ENCODE results near the gene TFPI2.

The TFPI2 gene

DNA sequence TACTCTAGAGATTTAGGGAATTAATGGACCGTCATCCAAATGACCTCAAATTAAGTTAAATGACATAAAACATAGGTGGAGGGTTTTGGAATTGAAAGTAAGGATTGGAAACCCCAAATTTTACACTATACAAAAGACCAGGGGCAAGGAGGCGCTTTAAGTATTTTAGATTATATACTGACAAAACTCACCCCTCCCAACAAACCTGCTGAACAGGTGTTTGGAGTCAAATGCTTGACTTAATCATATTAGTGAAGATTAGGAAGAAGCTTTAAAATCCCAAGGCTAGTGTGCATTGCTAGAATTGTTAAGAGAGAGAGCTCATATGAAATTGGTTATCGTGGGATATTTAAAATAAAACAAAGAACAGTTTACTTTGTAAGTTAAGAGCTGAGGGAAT lies 15.7 kb upstream of the TFPI2 start, which contains the start of gene GNGT1:
TSS of gene GNGT1 (plus strand) at position 301 of the 400 bp plus-strand sequence. CDS start 180 bp downstream, outside the sequence.
- DNase-seq (ENCODE audit: extremely low read depth, low read depth): no peak
- no peak within 1 kb of the TSS for H3K4me3 ChIP-seq (replicated peaks; ENCODE audit: low read depth, low read length)
- TF ChIP-seq, protein P1, sequence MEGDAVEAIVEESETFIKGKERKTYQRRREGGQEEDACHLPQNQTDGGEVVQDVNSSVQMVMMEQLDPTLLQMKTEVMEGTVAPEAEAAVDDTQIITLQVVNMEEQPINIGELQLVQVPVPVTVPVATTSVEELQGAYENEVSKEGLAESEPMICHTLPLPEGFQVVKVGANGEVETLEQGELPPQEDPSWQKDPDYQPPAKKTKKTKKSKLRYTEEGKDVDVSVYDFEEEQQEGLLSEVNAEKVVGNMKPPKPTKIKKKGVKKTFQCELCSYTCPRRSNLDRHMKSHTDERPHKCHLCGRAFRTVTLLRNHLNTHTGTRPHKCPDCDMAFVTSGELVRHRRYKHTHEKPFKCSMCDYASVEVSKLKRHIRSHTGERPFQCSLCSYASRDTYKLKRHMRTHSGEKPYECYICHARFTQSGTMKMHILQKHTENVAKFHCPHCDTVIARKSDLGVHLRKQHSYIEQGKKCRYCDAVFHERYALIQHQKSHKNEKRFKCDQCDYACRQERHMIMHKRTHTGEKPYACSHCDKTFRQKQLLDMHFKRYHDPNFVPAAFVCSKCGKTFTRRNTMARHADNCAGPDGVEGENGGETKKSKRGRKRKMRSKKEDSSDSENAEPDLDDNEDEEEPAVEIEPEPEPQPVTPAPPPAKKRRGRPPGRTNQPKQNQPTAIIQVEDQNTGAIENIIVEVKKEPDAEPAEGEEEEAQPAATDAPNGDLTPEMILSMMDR (IDR thresholded peaks at IDR 0.05; ENCODE audit: low read depth, low read length, missing control alignments): no peak

DNA sequence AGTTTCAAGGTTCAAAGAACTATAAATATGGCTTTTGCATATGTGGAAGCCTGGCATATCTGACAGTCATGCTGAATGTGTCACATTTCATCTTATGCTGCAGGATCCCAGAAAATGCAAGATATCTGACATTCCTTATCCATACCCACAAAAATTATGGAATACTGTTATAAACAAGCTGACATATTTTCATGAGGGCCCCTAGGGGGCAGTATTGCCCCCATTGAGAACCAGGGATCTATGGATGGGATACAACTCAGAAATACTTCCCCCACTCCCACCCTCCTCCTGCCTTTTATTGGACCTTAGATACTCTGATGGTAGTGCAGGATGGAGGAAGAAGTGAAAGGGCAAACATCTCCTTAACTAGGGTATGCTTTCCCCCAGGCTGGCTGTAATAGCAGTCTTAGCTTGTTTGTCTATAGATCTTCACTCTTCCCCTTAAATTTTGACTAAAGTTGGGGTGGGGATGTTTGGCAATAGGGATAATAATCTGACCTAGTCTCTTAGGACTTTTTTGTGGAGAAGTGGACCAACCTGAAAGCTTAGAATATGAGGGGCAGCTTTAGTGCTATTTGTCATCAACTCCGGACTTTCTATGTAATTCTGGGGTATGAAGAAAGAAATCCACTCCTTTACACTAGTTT lies 12.3 kb upstream of the TFPI2 start:
- no peak for DNase-seq (ENCODE audit: extremely low read depth, low read depth)

DNA sequence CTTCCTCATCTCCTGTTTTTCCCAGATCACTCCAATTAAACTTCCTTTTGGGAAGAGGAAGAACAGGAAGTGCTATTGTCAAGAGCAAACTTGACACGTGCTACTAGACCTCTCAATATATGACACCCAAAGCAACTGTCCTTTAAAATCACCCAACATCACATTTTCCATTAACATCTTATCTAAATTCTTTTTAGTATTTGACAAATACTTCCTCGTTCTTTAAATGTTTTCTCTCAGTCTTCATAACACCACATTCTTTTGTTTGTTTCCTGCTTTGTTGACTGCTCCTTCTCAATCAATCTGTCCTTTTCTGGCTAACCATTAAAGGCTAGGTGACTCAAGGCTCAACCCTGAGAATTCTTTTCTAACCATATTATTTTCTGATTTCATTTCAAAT lies 7.1 kb upstream of the TFPI2 start:
- H3K4me3 ChIP-seq (replicated peaks; ENCODE audit: low read depth, low read length): no peak overlapping the region
- no peak for DNase-seq (ENCODE audit: extremely low read depth, low read depth)
- TF ChIP-seq, protein P1 (IDR thresholded peaks at IDR 0.05; ENCODE audit: low read depth, low read length, missing control alignments): no peak

More for the DNA sequence above, 12.3 kb upstream of the TFPI2 start:
- no peak overlapping the region for H3K4me3 ChIP-seq (replicated peaks; ENCODE audit: low read depth, low read length)
- TF ChIP-seq, protein P1 (IDR thresholded peaks at IDR 0.05; ENCODE audit: low read depth, low read length, missing control alignments): peak; percentile 87

- no peak overlapping the region for H3K4me3 ChIP-seq (replicated peaks; ENCODE audit: low read depth, low read length)
- no peak for DNase-seq (ENCODE audit: extremely low read depth, low read depth)
- TF ChIP-seq, protein P1 (IDR thresholded peaks at IDR 0.05; ENCODE audit: low read depth, low read length, missing control alignments): no peak
Measured at GRCh38 chr7:93895859-93896600, 5.5 kb upstream of the TFPI2 start.

GRCh38 chr7:93894966-93895640 lies 4.5 kb upstream of the TFPI2 start:
- H3K4me3 ChIP-seq (replicated peaks; ENCODE audit: low read depth, low read length): no peak overlapping the region
- TF ChIP-seq, protein P1 (IDR thresholded peaks at IDR 0.05; ENCODE audit: low read depth, low read length, missing control alignments): no peak
- no peak for DNase-seq (ENCODE audit: extremely low read depth, low read depth)

DNA sequence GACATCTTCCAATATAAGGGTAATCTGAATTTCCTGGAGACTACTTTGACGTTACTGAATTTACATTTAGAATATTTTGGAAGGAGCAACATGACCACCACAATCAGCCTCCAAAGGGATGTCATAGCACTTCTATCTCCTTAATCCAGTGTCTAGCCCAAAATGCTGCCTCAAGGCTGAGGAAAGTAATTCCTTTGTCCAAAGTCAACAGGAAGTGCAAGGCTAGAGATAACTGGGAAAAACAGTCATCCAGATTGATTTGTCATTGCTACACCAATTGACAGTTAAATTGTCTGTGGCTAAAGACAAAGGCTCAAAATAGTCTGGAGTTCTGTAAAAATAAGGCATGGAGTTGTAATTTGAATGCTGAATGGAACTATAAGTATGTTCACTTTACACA lies 3.9 kb upstream of the TFPI2 start:
- TF ChIP-seq, protein P1 (IDR thresholded peaks at IDR 0.05; ENCODE audit: low read depth, low read length, missing control alignments): no peak
- H3K4me3 ChIP-seq (replicated peaks; ENCODE audit: low read depth, low read length): no peak overlapping the region
- DNase-seq (ENCODE audit: extremely low read depth, low read depth): no peak
